H54 (cell line): ENCODE measurements around the gene MUC2.

Source experiments
- DNase-seq: peaks from one replicate; pipeline ENCODE4 v3.0.0; 2011; ENCODE audit warnings: low spot score, mixed read lengths; ENCODE audit not compliant: insufficient read length
- FAIRE-seq: peaks from 3 replicates; lab custom pipeline; 2011; peaks lifted over from hg19 to GRCh38; lab: Jason Lieb, UNC
- POLR2A ChIP-seq: IDR thresholded peaks from 2 replicates; pipeline ENCODE4 v1.6.1; 2011; ENCODE audit warnings: low read depth, mild to moderate bottlenecking, low read length

Gene MUC2

DNA sequence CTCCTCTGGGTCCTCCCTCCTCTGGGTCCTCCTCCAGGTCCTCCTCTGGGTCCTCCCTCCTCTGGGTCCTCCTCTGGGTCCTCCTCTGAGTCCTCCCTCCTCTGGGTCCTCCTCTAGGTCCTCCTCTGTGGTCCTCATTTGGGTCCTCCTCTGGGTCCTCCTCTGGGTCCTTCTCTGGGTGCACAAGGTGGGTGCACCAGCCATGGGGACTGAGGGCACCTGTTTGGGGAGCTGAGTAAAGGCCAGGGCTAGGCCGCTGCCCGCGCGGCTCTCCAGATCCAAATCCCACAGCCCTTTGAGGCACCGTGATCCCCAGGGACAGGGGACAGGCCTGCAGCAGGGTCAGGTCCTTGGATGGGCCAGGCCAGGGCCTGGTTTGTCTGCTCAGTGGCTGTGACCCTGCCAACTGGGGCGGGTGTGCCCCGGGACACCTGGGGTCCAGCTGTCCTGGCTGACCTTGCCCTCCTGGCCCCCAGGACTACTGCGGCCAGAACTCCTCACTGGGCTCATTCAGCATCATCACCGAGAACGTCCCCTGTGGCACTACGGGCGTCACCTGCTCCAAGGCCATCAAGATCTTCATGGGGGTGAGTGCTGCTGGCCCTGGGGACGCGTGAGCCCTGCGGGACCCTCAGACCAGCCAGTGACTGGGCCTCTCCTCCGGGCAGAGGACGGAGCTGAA lies 12.7 kb downstream of the MUC2 start:
- no peak for TF ChIP-seq POLR2A
- DNase-seq (no peak), FAIRE-seq (no peak)

DNA sequence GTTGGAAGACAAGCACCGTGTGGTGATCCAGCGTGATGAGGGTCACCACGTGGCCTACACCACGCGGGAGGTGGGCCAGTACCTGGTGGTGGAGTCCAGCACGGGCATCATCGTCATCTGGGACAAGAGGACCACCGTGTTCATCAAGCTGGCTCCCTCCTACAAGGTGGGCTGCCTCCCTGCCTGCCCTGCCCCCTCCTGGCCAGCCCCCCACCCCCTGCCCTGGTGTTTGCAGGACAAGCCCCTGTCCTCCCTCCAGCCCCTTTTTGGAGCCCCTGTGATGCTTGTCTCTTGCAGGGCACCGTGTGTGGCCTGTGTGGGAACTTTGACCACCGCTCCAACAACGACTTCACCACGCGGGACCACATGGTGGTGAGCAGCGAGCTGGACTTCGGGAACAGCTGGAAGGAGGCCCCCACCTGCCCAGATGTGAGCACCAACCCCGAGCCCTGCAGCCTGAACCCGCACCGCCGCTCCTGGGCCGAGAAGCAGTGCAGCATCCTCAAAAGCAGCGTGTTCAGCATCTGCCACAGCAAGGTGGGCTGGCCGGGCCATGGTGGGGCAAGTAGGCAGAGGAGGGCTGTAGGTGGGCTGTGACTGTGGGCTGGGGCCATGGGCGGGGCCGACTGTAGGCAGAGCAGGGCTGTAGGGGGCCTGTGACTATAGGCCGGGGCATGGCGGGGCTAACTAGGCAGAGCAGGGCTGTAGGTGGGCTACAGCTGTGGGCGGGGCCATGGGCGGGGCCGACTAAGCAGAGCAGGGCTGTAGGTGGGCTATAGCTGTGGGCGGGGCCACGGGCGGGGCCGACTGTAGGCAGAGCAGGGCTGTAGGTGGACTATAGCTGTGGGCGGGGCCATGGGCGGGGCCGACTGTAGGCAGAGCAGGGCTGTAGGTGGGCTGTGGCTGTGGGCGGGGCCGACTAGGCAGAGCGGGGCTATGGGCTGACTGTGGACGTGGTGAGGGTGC lies 13.6 kb downstream of the MUC2 start:
- FAIRE-seq (no peak), DNase-seq (no peak)
- TF ChIP-seq POLR2A: no peak

DNA sequence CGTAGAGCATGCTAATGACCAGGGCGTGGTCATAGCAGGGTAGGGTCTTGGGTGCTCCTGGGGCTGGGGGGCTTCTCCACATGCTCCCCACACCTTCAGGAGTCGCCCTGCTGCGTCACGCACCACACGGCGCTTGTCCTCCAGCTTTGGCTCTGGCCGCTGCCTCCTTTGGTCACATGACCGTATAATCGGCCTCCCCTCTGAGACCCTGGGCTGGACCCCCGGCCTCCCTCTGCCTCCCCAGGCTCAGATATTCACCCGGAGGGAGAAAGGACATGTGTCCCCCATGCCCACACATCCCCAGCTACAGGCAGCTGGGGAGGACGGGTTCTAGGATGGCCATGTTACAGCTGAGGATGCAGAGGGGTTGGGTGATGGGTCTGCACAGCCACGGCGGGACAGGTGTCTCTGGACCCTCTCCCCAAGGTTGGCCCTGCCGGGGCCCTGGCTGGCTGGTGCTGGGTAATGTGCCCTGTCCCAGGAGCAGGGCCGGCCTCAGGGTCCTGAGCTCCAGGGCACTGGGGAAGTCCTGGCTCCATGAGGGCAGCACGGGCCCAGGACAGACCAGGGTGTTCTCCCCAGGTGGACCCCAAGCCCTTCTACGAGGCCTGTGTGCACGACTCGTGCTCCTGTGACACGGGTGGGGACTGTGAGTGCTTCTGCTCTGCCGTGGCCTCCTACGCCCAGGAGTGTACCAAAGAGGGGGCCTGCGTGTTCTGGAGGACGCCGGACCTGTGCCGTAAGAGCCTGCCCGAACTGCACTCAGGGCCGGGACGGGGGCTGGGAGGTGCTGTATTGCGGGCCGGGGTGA lies 14.5 kb downstream of the MUC2 start:
- TF ChIP-seq POLR2A: no peak
- DNase-seq (no peak), FAIRE-seq (no peak)

DNA sequence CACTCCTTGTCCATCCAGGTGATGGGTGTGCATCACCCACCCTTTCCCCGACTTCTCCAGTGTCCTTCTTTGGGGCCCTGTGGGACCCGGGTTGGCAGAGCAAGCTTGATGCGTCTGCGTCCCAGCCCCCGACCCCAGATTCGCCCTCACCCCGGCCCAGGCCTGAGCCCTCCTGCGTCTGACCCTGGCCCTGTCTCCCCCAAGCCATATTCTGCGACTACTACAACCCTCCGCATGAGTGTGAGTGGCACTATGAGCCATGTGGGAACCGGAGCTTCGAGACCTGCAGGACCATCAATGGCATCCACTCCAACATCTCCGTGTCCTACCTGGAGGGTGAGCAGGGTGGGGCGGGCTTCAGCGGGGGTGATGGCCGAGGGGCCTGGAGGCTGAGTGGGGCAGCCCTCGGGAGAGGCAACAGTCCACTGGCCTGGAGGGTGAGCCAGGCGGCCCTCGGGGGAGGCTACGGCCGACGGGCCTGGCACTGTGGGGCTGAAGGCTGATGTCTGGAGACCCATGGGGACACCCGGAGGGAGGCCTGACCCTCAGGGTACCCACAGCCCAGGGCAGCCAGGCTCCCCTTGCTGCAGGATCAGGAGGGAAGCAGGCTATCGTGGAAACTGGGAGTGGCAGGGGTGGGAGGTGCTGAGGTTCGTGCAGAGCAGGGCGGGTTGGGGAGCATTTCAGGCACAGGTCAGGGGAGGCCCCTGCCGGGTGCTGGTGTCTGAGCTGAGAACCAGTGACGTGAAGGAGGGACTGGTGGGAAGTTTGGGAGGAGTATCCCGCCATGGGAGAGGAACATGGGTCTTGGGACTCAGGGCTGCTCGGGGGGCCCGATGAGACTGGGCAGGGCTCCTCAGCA lies 15.3 kb downstream of the MUC2 start:
- no peak for TF ChIP-seq POLR2A
- no peak for DNase-seq
- no peak for FAIRE-seq

DNA sequence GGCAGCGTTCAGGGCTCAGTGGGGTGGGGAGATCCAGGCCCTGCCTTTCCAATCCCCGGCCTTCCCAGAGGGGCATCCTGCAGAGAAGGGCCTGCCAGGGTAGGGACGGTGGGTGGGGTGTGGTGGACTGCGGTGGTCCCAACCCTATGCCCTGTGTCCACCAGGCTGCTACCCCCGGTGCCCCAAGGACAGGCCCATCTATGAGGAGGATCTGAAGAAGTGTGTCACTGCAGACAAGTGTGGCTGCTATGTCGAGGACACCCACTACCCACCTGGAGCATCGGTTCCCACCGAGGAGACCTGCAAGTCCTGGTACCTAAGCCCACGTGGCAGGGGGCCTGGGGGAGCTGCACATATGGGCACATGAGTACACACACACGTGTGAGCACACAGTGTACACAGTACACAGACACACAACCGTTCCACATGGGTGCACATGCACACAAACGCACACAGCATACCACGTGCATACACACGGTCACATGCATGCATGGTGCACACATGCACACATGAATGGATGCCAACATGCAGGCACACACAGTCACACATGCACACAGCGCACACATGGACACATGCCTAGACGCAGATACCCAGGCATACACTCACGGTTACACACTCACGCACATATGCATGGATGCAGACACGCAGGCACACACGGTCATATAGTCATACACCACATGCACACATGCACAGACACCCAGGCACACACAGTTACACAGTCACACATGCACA lies 16.1 kb downstream of the MUC2 start:
- no peak for TF ChIP-seq POLR2A
- DNase-seq: no peak
- no peak for FAIRE-seq

DNA sequence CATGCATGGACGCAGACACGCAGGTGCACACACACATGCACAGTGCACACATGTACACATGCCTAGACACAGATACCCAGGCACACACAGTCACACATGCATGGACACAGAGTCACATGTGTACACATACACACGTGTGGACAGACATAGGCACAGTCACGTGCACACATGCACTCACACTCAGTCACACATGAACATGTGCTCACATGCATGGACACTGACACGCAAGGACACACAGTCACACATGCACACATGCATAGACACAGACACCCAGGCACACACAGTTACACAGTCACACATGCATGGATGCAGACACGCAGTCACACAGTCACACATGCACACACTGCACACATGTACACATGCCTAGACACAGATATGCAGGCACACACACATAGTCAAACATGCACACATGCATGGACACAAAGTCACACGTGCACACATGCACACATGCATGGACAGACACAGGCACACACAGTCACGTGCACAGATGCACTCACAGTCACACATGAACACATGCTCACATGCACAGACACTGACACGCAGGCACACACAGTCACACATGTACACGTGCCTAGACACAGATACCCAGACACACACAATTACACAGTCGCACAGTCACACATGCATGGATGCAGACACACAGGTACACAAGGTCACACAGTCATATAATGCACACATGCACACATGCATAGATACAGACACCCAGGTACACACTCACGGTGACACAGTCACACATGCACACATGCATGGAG lies 16.8 kb downstream of the MUC2 start:
- FAIRE-seq (no peak), DNase-seq (no peak)
- no peak for TF ChIP-seq POLR2A

DNA sequence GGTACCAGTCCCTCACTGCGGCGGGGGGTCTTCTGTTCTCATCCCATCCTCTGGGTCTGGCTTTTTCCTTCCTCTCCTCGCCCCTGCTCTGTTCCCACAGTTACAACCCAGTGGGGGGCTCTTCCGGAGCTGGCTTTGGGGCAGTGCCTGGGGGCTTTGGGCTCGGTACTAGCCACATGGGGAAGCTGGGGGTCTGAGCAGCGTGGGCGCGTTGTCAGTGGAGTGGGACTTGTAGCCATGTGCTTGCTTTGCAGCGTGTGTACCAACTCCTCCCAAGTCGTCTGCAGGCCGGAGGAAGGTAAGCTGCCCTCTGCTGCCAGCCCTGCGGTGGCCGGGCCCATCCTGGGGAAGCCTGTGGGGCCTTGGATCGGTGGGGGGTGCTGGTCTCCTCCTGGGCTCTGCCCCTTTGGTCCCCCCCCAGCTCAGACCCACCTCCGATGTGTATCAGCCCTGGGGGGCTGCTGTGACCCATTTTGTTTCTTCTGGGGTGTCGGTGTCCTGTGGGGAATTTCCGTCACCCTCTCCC lies 17.5 kb downstream of the MUC2 start:
- no peak for FAIRE-seq
- no peak for TF ChIP-seq POLR2A
- no peak for DNase-seq

DNA sequence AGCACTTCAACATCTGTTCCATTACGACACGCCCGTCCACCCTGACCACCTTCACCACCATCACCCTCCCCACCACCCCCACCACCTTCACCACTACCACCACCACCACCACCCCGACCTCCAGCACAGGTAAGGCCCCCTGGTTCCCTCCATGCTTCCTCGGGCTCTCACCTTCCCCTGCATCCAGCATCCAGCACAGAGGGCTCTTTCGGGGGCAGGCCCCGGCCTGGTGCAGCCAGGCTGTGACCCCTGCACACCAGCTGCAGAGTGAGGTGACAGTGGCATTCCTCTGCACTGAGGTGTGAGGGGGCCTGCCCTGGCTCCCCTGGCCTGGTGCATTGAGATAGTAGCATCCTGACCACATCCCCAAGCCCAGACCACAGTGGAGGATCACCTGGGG lies 18.2 kb downstream of the MUC2 start:
- DNase-seq (no peak), FAIRE-seq (no peak)
- no peak for TF ChIP-seq POLR2A

DNA sequence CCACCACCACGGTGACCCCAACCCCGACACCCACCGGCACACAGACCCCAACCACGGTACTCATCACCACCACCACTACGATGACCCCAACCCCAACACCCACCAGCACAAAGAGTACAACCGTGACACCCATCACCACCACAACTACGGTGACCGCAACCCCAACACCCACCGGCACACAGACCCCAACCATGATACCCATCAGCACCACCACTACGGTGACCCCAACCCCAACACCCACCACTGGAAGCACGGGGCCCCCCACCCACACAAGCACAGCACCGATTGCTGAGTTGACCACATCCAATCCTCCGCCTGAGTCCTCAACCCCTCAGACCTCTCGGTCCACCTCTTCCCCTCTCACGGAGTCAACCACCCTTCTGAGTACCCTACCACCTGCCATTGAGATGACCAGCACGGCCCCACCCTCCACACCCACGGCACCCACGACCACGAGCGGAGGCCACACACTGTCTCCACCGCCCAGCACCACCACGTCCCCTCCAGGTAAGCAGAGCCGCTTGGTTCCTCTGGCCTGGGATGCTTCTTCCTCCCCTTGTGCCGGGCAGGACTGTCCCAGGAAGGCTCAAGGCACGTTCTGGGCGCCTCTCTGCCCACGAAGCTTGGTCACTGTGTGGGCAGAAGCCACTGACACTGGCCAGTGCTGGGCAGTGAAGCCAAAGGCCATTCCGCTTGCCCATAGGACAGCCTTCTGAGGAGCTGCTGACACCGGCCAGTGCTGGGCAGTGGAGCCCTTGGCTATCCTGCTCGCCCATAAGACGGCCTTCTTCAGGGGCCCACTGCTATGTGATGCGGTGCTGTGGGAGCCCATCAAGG lies 25.1 kb downstream of the MUC2 start:
- no peak for DNase-seq
- no peak for FAIRE-seq
- TF ChIP-seq POLR2A: no peak

DNA sequence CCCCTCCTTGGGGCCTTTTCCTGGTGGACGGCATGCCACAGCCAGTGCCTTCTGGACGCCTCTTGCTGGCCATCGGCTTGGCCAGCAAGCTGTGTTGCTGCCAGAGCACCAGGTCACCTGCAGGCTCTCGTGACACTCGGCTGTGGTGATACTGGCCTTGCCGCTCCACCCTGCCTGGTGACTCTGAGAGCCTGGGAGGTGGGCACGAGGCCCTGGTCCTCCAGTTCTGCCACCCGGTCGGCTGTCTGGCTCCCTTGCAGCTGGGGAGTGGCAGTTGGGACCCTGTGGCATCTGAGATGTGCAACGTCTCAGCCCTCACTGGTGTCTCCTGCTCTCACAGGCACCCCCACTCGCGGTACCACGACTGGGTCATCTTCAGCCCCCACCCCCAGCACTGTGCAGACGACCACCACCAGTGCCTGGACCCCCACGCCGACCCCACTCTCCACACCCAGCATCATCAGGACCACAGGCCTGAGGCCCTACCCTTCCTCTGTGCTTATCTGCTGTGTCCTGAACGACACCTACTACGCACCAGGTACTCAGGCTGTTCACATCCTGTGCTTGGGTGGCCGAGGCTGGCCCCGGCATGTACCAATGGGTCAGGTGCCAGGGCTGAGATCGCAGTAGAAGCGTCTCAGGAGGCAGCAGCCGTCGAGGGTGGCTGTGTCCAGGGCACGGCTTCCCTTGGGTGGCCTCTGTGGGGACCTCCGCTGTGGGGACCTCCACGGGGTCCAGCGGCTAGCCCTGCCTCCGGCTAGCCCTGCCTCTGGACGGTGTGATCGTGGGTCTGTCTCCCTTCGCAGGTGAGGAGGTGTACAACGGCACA lies 26.0 kb downstream of the MUC2 start:
- TF ChIP-seq POLR2A: no peak
- DNase-seq (no peak), FAIRE-seq (no peak)
